22Rv1 (cell line): ENCODE data around the gene ABCB10.

Experiments
- CTCF ChIP-seq: fragments of 450-650 bp; IDR thresholded peaks from 2 replicates; pipeline ENCODE4 v1.5.1; 2017; ENCODE audit warnings: mild to moderate bottlenecking
- ZFX ChIP-seq: fragments of 450-650 bp; IDR thresholded peaks from 2 replicates; pipeline ENCODE4 v1.6.1; 2017; ENCODE audit warnings: antibody characterized with exemption, borderline replicate concordance

- TF ChIP-seq CTCF (no peak), ZFX (no peak)
Observed at GRCh38 chr1:229507502-229507901, 51.0 kb downstream of the ABCB10 start.
